Lung microvascular endothelial cell (primary cell): ENCODE results near the gene DGKE. TPM values are rescaled to one million over a fixed set of nuclear protein-coding genes. Genes with fewer than 3 reads are reported as not detected.
A peak's percentile ranks its signal among the peaks of the same experiment; 100 is the strongest.

ENCODE experiments used
- DNase-seq, 2 donors: peaks; one replicate each; pipeline versions ENCODE4 v3.0.0 to v3.0.0-alpha.2; 2010; ENCODE audit warnings: low read depth in 2 of 2
- total RNA-seq: library from RNA; depleted of rRNA; stranded (reverse); fragments of >200 nt; gene quantifications from 2 replicates; pipeline ENCODE4 v1.2.1, GENCODE V29; 2014

The DGKE gene
- total RNA-seq, 1 donor from 2014 or later = 16.3 TPM

- DNase-seq = no peak
These were observed 21.0 kb upstream of the DGKE start for GRCh38 chr17:56812901-56813388.

- DNase-seq = peak; percentile 26 to 81
These were observed 18.2 kb upstream of the DGKE start for GRCh38 chr17:56815711-56816110.

- DNase-seq = no peak
These were observed 16.9 kb upstream of the DGKE start for GRCh38 chr17:56817066-56817465.

GRCh38 chr17:56819030-56819429, 14.9 kb upstream of the DGKE start:
- DNase-seq = no peak

- peak; percentile 71 to 78 for DNase-seq
These were observed 14.4 kb upstream of the DGKE start for GRCh38 chr17:56819431-56820145.

GRCh38 chr17:56820207-56820606, 13.7 kb upstream of the DGKE start:
- DNase-seq = no peak

- no peak for DNase-seq
These were observed 12.0 kb upstream of the DGKE start for GRCh38 chr17:56821847-56822534.

- DNase-seq = peak; percentile 75 to 86
These were observed 11.2 kb upstream of the DGKE start for GRCh38 chr17:56822725-56823124.

- no peak for DNase-seq
These were observed 10.1 kb upstream of the DGKE start for GRCh38 chr17:56823848-56824247.

- no peak for DNase-seq
These were observed 9.4 kb upstream of the DGKE start for GRCh38 chr17:56824503-56824902.

- DNase-seq = no peak
These were observed 7.1 kb upstream of the DGKE start for GRCh38 chr17:56826611-56827414.

GRCh38 chr17:56830726-56831368, 3.1 kb upstream of the DGKE start:
- DNase-seq = no peak

GRCh38 chr17:56831369-56832095, 2.4 kb upstream of the DGKE start:
- DNase-seq = no peak

GRCh38 chr17:56832446-56832845, 1.5 kb upstream of the DGKE start:
- DNase-seq = peak in 1 of 2 donors; percentile 20

GRCh38 chr17:56833057-56833808, 718 bp upstream of the DGKE start:
- DNase-seq = peak; percentile 54 to 85

- DNase-seq = peak; percentile 45 to 69
These were observed 671 bp downstream of the DGKE start for GRCh38 chr17:56834380-56835263.

- peak in 1 of 2 donors; percentile 23 for DNase-seq
These were observed 1.3 kb downstream of the DGKE start for GRCh38 chr17:56835264-56835585.

GRCh38 chr17:56838687-56839086, 4.7 kb downstream of the DGKE start:
- peak in 1 of 2 donors; percentile 37 for DNase-seq

GRCh38 chr17:56842577-56842976, 8.6 kb downstream of the DGKE start:
- no peak for DNase-seq
